ENCODE measurements around the gene LMTK3. TPM values are rescaled to one million over a fixed set of nuclear protein-coding genes. Genes with fewer than 3 reads are reported as not detected.
A peak's percentile ranks its signal among the peaks of the same experiment; 100 is the strongest.
"Not testable (repeated sequence)": the region's sequence is repeated elsewhere in the genome, so short reads cannot be mapped to it uniquely, and the experiment has no call there.

The LMTK3 gene
- polyA plus RNA-seq, 1 donor (not counting 4 experiments of a cell fraction or from before 2014, with no cell fraction given): 0.51 TPM

GRCh38 chr19:48487948-48488347, 23.7 kb downstream of the LMTK3 start:
- Histone ChIP-seq H3K79me2 (ENCODE audit: control insufficient read depth, insufficient read depth, low read length) (no peaks in the 10 kb centered on the region), H3K4me1 (ENCODE audit: control insufficient read depth, extremely low read depth, insufficient read depth, low read length) (peaks cover 30% of the 10 kb centered on the region), H3K9me3 (ENCODE audit: control insufficient read depth, low read depth, low read length) (no peaks in the 10 kb centered on the region), H3K36me3 (ENCODE audit: control insufficient read depth in 2 of 2, extremely low read depth in 1 of 2, insufficient read depth in 2 of 2, low read length in 2 of 2) (no peaks in the 10 kb centered on the region), H3K27ac (ENCODE audit: control insufficient read depth, insufficient read depth, low read length) (peak overlapping the region; percentile 81), H3K4me3 (ENCODE audit: control insufficient read depth in 2 of 3, extremely low read depth in 1 of 3, insufficient read depth in 2 of 3, low read depth in 1 of 3, low read length in 3 of 3) (peak overlapping the region in 2 of 3 experiments; percentile 29 to 34), H3K27me3 (ENCODE audit: control insufficient read depth, extremely low read depth, insufficient read depth, low read length) (no peaks in the 10 kb centered on the region), H3K4me2 (ENCODE audit: control insufficient read depth, extremely low read depth, insufficient read depth, low read depth, low read length) (peak overlapping the region; percentile 93), H3K9me1 (ENCODE audit: control insufficient read depth, extremely low read depth, insufficient read depth, low read length) (peaks cover 2% of the 10 kb centered on the region), H2AFZ (ENCODE audit: control insufficient read depth, low read length) (no peak overlapping the region), H4K20me1 (ENCODE audit: control insufficient read depth, extremely low read depth, insufficient read depth, low read length) (no peaks in the 10 kb centered on the region), H3K9ac (ENCODE audit: control insufficient read depth, extremely low read depth, insufficient read depth, low read length) (peak overlapping the region; percentile 53)
- FAIRE-seq (peak; percentile 94), DNase-seq (ENCODE audit: low read depth, low spot score) (peak; percentile 81)
- TF ChIP-seq EZH2 (IDR thresholded peaks at IDR 0.05; ENCODE audit: low read length): no peak
- TF ChIP-seq, protein P1, sequence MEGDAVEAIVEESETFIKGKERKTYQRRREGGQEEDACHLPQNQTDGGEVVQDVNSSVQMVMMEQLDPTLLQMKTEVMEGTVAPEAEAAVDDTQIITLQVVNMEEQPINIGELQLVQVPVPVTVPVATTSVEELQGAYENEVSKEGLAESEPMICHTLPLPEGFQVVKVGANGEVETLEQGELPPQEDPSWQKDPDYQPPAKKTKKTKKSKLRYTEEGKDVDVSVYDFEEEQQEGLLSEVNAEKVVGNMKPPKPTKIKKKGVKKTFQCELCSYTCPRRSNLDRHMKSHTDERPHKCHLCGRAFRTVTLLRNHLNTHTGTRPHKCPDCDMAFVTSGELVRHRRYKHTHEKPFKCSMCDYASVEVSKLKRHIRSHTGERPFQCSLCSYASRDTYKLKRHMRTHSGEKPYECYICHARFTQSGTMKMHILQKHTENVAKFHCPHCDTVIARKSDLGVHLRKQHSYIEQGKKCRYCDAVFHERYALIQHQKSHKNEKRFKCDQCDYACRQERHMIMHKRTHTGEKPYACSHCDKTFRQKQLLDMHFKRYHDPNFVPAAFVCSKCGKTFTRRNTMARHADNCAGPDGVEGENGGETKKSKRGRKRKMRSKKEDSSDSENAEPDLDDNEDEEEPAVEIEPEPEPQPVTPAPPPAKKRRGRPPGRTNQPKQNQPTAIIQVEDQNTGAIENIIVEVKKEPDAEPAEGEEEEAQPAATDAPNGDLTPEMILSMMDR (optimal IDR thresholded peaks at IDR 0.05 in 1 of 3, IDR thresholded peaks at IDR 0.05 in 1 of 3, conservative IDR thresholded peaks at IDR 0.05 in 1 of 3; ENCODE audit: extremely low read depth in 1 of 3, insufficient read depth in 2 of 3, low read length in 3 of 3): no peak
- dilution Hi-C loops (cut with MboI; ENCODE audit: extremely low pct_ligation_motif_present, low sequenced_read_pairs): no loop called here

- dilution Hi-C loops (cut with MboI; ENCODE audit: extremely low pct_ligation_motif_present, low sequenced_read_pairs): no loop called here
- Histone ChIP-seq H3K79me2 (ENCODE audit: control insufficient read depth, insufficient read depth, low read length) (no peaks in the 10 kb centered on the region), H3K9me3 (ENCODE audit: control insufficient read depth, low read depth, low read length) (no peaks in the 10 kb centered on the region), H3K36me3 (ENCODE audit: control insufficient read depth in 2 of 2, extremely low read depth in 1 of 2, insufficient read depth in 2 of 2, low read length in 2 of 2) (no peaks in the 10 kb centered on the region), H4K20me1 (ENCODE audit: control insufficient read depth, extremely low read depth, insufficient read depth, low read length) (no peaks in the 10 kb centered on the region), H3K9ac (ENCODE audit: control insufficient read depth, extremely low read depth, insufficient read depth, low read length) (peak overlapping the region; percentile 53), H3K4me3 (ENCODE audit: control insufficient read depth in 2 of 3, extremely low read depth in 1 of 3, insufficient read depth in 2 of 3, low read depth in 1 of 3, low read length in 3 of 3) (peak overlapping the region in 2 of 3 experiments; percentile 29 to 34), H3K27ac (ENCODE audit: control insufficient read depth, insufficient read depth, low read length) (peak overlapping the region; percentile 81), H3K4me1 (ENCODE audit: control insufficient read depth, extremely low read depth, insufficient read depth, low read length) (peaks cover 29% of the 10 kb centered on the region), H3K4me2 (ENCODE audit: control insufficient read depth, extremely low read depth, insufficient read depth, low read depth, low read length) (peak overlapping the region; percentile 93), H2AFZ (ENCODE audit: control insufficient read depth, low read length) (no peak overlapping the region), H3K27me3 (ENCODE audit: control insufficient read depth, extremely low read depth, insufficient read depth, low read length) (no peaks in the 10 kb centered on the region), H3K9me1 (ENCODE audit: control insufficient read depth, extremely low read depth, insufficient read depth, low read length) (peaks cover 2% of the 10 kb centered on the region)
- TF ChIP-seq, protein P1 (optimal IDR thresholded peaks at IDR 0.05 in 1 of 3, IDR thresholded peaks at IDR 0.05 in 1 of 3, conservative IDR thresholded peaks at IDR 0.05 in 1 of 3; ENCODE audit: extremely low read depth in 1 of 3, insufficient read depth in 2 of 3, low read length in 3 of 3): no peak
- no peak for TF ChIP-seq EZH2 (IDR thresholded peaks at IDR 0.05; ENCODE audit: low read length)
- FAIRE-seq (peak; percentile 39), DNase-seq (ENCODE audit: low read depth, low spot score) (no peak)
These were observed 24.1 kb downstream of the LMTK3 start for GRCh38 chr19:48487544-48487943.

DNA sequence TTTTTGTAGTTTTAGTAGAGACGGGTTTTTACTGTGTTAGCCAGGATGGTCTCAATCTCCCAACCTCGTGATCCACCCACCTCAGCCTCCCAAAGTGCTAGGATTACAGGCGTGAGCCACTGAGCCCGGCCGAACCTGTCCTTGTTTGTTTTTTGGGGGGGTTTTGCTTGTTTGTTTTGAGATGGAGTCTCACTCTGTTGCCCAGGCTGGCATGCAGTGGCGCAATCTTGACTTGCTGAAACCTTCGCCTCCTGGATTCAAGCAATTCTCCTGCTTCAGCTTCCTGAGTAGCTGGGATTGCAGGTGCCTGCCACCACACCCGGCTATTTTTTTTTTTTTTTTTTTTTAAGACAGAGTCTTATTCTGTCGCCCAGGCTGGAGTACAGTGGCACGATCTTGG, 24.9 kb downstream of the LMTK3 start:
- H3K79me2 ChIP-seq (ENCODE audit: control insufficient read depth, insufficient read depth, low read length); FAIRE-seq; dilution Hi-C loops (cut with MboI; ENCODE audit: extremely low pct_ligation_motif_present, low sequenced_read_pairs); DNase-seq (ENCODE audit: low read depth, low spot score); H4K20me1 ChIP-seq (ENCODE audit: control insufficient read depth, extremely low read depth, insufficient read depth, low read length); H3K4me3 ChIP-seq (ENCODE audit: control insufficient read depth in 2 of 3, extremely low read depth in 1 of 3, insufficient read depth in 2 of 3, low read depth in 1 of 3, low read length in 3 of 3); H3K9me3 ChIP-seq (ENCODE audit: control insufficient read depth, low read depth, low read length); H2AFZ ChIP-seq (ENCODE audit: control insufficient read depth, low read length); H3K4me2 ChIP-seq (ENCODE audit: control insufficient read depth, extremely low read depth, insufficient read depth, low read depth, low read length); H3K27me3 ChIP-seq (ENCODE audit: control insufficient read depth, extremely low read depth, insufficient read depth, low read length); H3K36me3 ChIP-seq (ENCODE audit: control insufficient read depth in 2 of 2, extremely low read depth in 1 of 2, insufficient read depth in 2 of 2, low read length in 2 of 2); H3K9me1 ChIP-seq (ENCODE audit: control insufficient read depth, extremely low read depth, insufficient read depth, low read length); H3K9ac ChIP-seq (ENCODE audit: control insufficient read depth, extremely low read depth, insufficient read depth, low read length): not testable (repeated sequence)
- Histone ChIP-seq H3K27ac (ENCODE audit: control insufficient read depth, insufficient read depth, low read length) (peak overlapping the region; percentile 26), H3K4me1 (ENCODE audit: control insufficient read depth, extremely low read depth, insufficient read depth, low read length) (peaks cover 31% of the 10 kb centered on the region)

Data from keratinocyte (primary cell).